HepG2 (cell line): ENCODE data around the gene NFATC2. TPM values are rescaled to one million over a fixed set of nuclear protein-coding genes. Genes with fewer than 3 reads are reported as not detected.

Experiments
- ATAC-seq: fragments of 200-7000 bp; cut with Tn5 transposase; 3 replicates; pipeline ENCODE4 v1.9.1; 2020; ENCODE audit warnings: mild to moderate bottlenecking, moderate library complexity
- BruUV-seq: library from RNA; stranded (reverse); fragments of 400-500 nt; replicated peaks from 2 replicates; lab custom pipeline; 2021; lab: Mats Ljungman, UMichigan
- CTCF ChIA-PET: fragments of 300-600 bp; formaldehyde crosslinking; extraction: SDS; loops from one replicate; lab custom pipeline; 2021; ENCODE audit warnings: low total read pairs, inconsistent platforms, low intra/inter-chr PET ratio; lab: Yijun Ruan, JAX
- POLR2A ChIA-PET: fragments of 350-600 bp; sonication (Branson Sonifier 250); formaldehyde crosslinking; loops from one replicate; lab custom pipeline; 2020; ENCODE audit warnings: antibody characterized with exemption, inconsistent platforms; lab: Yijun Ruan, JAX
- DNase-seq: peaks from one replicate; pipeline ENCODE4 v3.0.0-alpha.2; 2015; ENCODE audit warnings: low spot score
- FAIRE-seq: peaks from 3 replicates; lab custom pipeline; 2011; peaks lifted over from hg19 to GRCh38; lab: Jason Lieb, UNC
- H2AFZ ChIP-seq: one replicate; pipeline ENCODE4 v1.6.1; 2011; ENCODE audit warnings: low read length, inconsistent platforms
- H3K27ac ChIP-seq: fragments of 300-600 bp; 3 replicates; pipeline ENCODE4 v1.8.0; 2011; ENCODE audit warnings: mixed run types, mild to moderate bottlenecking, mixed read lengths, low read length, inconsistent platforms; ENCODE audit not compliant: insufficient read depth; ENCODE audit errors: extremely low read length
- H3K27me3 ChIP-seq, 2 experiments: fragments of 200-600 bp in 1 of 2; 2 replicates in 1 of 2; 3 replicates in 1 of 2; pipeline versions ENCODE4 v1.6.0 to v1.8.0; 2011; ENCODE audit warnings: low read length in 2 of 2, mild to moderate bottlenecking in 2 of 2, moderate library complexity in 2 of 2, inconsistent platforms in 1 of 2; ENCODE audit not compliant: insufficient read depth in 2 of 2, control insufficient read depth in 1 of 2
- H3K36me3 ChIP-seq, 2 experiments: fragments of 200-600 bp in 1 of 2; replicated peaks in 1 of 2; 2 replicates in 1 of 2; 3 replicates in 1 of 2; pipeline versions ENCODE4 v1.5.1 to v1.8.0; 2011; ENCODE audit warnings: low read length in 2 of 2, inconsistent platforms in 1 of 2; ENCODE audit not compliant: insufficient read depth in 2 of 2, control insufficient read depth in 1 of 2
- H3K4me1 ChIP-seq: 2 replicates; pipeline ENCODE4 v1.5.1; 2012; ENCODE audit warnings: low read length, inconsistent platforms; ENCODE audit not compliant: insufficient read depth
- H3K4me2 ChIP-seq: 2 replicates; pipeline ENCODE4 v1.6.0; 2011; ENCODE audit warnings: low read depth, low read length, inconsistent platforms
- H3K4me3 ChIP-seq, 3 experiments: fragments of 200-600 bp in 1 of 3; sonication (generic), shearing (Covaris generic) in 1 of 3; replicated peaks in 1 of 3; 2 replicates each; pipeline ENCODE4 v1.5.1; 2011 to 2016; ENCODE audit warnings: low read length in 3 of 3, inconsistent platforms in 2 of 3, low read depth in 2 of 3, mild to moderate bottlenecking in 2 of 3, control low read depth in 1 of 3, mixed read lengths in 1 of 3; ENCODE audit not compliant: insufficient read depth in 1 of 3
- H3K79me2 ChIP-seq: one replicate; pipeline ENCODE4 v1.6.1; 2011; ENCODE audit warnings: low read length, inconsistent platforms; ENCODE audit not compliant: insufficient read depth
- H3K9ac ChIP-seq: 2 replicates; pipeline ENCODE4 v1.6.0; 2011; ENCODE audit warnings: mild to moderate bottlenecking, low read depth, low read length, inconsistent platforms; ENCODE audit not compliant: insufficient read depth
- H3K9me3 ChIP-seq: 2 replicates; pipeline ENCODE4 v1.5.1; 2012; ENCODE audit warnings: mild to moderate bottlenecking, low read length
- H4K20me1 ChIP-seq: 2 replicates; pipeline ENCODE4 v1.6.0; 2011; ENCODE audit warnings: inconsistent platforms, mild to moderate bottlenecking, low read length, moderate library complexity; ENCODE audit not compliant: insufficient read depth
- CCAR2 ChIP-seq: fragments of 200-400 bp; formaldehyde crosslinking; optimal IDR thresholded peaks from 2 replicates; pipeline ENCODE3; 2018; ENCODE audit warnings: low read depth, mild to moderate bottlenecking, low read length, moderate library complexity
- MAFK ChIP-seq, 2 experiments: IDR thresholded peaks in 1 of 2; conservative IDR thresholded peaks in 1 of 2; 2 replicates each; pipeline ENCODE4 v1.6.1; 2011; ENCODE audit warnings: improper control_type of control experiment in 2 of 2, low read length in 2 of 2
- ZFP36 ChIP-seq: fragments of 150-350 bp; IDR thresholded peaks from 2 replicates; pipeline ENCODE4 v1.6.1; 2018; ENCODE audit warnings: borderline replicate concordance, low read length, low read depth; ENCODE audit not compliant: partially characterized antibody
- ZNF441 ChIP-seq: sonication (generic); formaldehyde crosslinking; IDR thresholded peaks from 2 replicates; pipeline ENCODE4 v1.7.0; 2021; ENCODE audit warnings: missing genetic modification reagents, borderline replicate concordance
- ZNF614 ChIP-seq: IDR thresholded peaks from 2 replicates; pipeline ENCODE4 v1.6.1; 2018; ENCODE audit warnings: missing biosample characterization, missing genetic modification reagents, inconsistent platforms, borderline replicate concordance
- WGBS: methylation state at CpG from one replicate; pipeline ENCODE4 v1.1.6; 2017; ENCODE audit warnings: low lambda C conversion rate; 5-methylcytosine and 5-hydroxymethylcytosine counted together
- in situ Hi-C: cut with HindIII; loops from 2 replicates; pipeline ENCODE4 v1.10.0; 2017; ENCODE audit warnings: low pct_unique_long_range_greater_than_20kb; ENCODE audit not compliant: extremely low pct_ligation_motif_present
- intact Hi-C: fragments of 100-400 bp; cut with micrococcal nuclease; formaldehyde crosslinking; loops from one replicate; pipeline ENCODE4 v1.10.0; 2022; ENCODE audit not compliant: unreplicated experiment
- polyA plus RNA-seq, 8 experiments: library from polyadenylated mRNA; depleted of rRNA in 3 of 8; stranded (reverse) in 7 of 8; unstranded in 1 of 8; fragments of >200 nt; fragmentation: Illumina TruSeq in 4 of 8; extraction: Trizol in 4 of 8; gene quantifications; 2 replicates each; pipeline versions ENCODE4 v1.2.1 to v1.2.3, GENCODE V29; 2011 to 2016; ENCODE audit warnings: low read depth in 4 of 8, missing spikeins in 1 of 8, mixed read lengths in 1 of 8; ENCODE audit not compliant: insufficient read depth in 1 of 8
- total RNA-seq, 5 experiments: library from RNA; depleted of rRNA; stranded (reverse); fragments of >200 nt; fragmentation: Illumina TruSeq; extraction: Trizol; gene quantifications; 2 replicates each; pipeline ENCODE4 v1.2.3, GENCODE V29; 2016; ENCODE audit warnings: low read depth in 1 of 5
- TF ChIP-seq, protein P1 (sequence below): IDR thresholded peaks from 2 replicates; pipeline ENCODE4 v1.6.1; 2012; ENCODE audit warnings: inconsistent platforms
- TF ChIP-seq, protein P2 (sequence below): sonication (generic); formaldehyde crosslinking; IDR thresholded peaks from 2 replicates; pipeline ENCODE4 v1.5.0; 2020; ENCODE audit warnings: mild to moderate bottlenecking, missing genetic modification reagents, borderline replicate concordance
- TF ChIP-seq, protein P3 (sequence below): sonication (generic); formaldehyde crosslinking; IDR thresholded peaks from 2 replicates; pipeline ENCODE4 v1.4.0; 2020; ENCODE audit warnings: missing genetic modification reagents
- TF ChIP-seq, protein P4 (sequence below): sonication (generic); formaldehyde crosslinking; IDR thresholded peaks from 2 replicates; pipeline ENCODE4 v1.4.0; 2020; ENCODE audit warnings: missing genetic modification reagents

The NFATC2 gene
- total and polyA plus RNA-seq, 2 of the 13 experiments (the other 11 are each of a cell fraction or from before 2014, with no cell fraction given): 1.9 to 3.3 TPM

DNA sequence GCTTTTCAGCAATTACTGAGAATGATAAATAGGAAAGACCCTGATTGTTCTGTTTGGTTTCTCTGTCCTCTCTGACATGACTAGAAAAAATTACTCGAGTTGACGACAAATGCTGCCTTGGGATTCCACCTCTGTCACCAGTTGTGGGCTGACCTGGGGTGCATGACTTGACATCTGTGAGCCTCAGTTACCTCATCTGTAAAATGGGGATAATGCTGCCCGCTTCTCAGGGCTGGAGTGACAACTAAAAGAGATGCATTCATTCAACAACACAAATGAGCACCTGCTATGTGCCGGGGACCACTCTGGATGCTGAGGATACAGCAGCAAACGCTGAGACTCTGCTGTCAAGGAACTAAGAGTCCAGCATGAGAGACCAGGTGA lies 94.8 kb downstream of the NFATC2 start (continued):
- TF ChIP-seq ZNF441: no peak

DNA sequence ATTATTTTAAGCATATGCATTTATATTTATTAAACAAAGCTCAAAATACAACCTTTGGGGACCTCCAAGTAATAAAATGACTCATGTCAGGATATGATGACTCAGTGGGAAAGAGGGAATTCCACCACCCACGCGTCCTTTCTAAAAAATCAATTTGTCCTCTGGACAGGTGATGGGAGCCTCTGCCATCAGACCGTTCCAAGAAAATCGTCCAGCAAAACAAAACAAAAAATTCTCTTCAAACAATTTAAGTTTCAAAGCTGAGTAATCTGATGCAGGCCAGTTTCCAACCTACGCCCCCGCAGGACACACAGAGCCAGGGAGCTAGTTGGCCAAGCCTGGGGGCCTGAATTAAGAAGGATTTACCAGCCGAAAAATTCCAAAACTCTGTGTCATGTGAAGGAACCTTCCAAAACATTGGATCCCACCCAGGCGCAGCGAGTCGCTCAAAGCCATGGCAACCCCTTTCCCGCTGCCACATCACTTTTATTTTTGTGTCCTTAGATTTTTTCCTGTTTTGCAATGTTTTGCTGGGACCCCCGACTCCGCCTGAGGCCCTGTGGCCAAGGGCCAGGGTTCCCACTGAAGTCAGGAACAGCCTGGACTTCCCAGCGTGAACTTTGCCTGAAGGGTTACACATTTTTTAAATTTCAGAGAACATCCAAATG lies 95.3 kb downstream of the NFATC2 start:
- intact Hi-C loops (no loop called here), in situ Hi-C loops (no loop called here)
- FAIRE-seq (no peak), ATAC-seq (peak; percentile 8; the same call in 1 of the 3 replicates), DNase-seq (peak; percentile 49)
- Histone ChIP-seq H2AFZ (no peak overlapping the region), H3K9me3 (no peaks in the 10 kb centered on the region), H3K27me3 (no peaks in the 10 kb centered on the region), H4K20me1 (peaks cover 8% of the 10 kb centered on the region; the same call in 1 of the 2 replicates), H3K4me1 (peaks cover 23% of the 10 kb centered on the region), H3K4me2 (0 out of 2 replicates have a peak overlapping the region, but pooled peaks have one; percentile 14), H3K27ac (no peak overlapping the region), H3K9ac (no peak overlapping the region), H3K36me3 (peaks cover 0 to 6% of the 10 kb centered on the region in 2 experiments; a peak in 2 of 5 replicates), H3K4me3 (no peak overlapping the region), H3K79me2 (no peaks in the 10 kb centered on the region)
- BruUV-seq: no TSS peak
- 58% methylated on average over 14 of the region's 14 CpGs for WGBS
- ChIA-PET POLR2A (interaction anchor here (1.5 kb wide), 1 partner anchor 9 kb away, joined by 6 read pairs; no protein-coding TSS in a partner anchor), CTCF (no interaction called here)
- TF ChIP-seq, protein P1, sequence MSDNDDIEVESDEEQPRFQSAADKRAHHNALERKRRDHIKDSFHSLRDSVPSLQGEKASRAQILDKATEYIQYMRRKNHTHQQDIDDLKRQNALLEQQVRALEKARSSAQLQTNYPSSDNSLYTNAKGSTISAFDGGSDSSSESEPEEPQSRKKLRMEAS: 0 out of 2 replicates have a peak, but pooled peaks have one; percentile 6
- TF ChIP-seq, protein P2, sequence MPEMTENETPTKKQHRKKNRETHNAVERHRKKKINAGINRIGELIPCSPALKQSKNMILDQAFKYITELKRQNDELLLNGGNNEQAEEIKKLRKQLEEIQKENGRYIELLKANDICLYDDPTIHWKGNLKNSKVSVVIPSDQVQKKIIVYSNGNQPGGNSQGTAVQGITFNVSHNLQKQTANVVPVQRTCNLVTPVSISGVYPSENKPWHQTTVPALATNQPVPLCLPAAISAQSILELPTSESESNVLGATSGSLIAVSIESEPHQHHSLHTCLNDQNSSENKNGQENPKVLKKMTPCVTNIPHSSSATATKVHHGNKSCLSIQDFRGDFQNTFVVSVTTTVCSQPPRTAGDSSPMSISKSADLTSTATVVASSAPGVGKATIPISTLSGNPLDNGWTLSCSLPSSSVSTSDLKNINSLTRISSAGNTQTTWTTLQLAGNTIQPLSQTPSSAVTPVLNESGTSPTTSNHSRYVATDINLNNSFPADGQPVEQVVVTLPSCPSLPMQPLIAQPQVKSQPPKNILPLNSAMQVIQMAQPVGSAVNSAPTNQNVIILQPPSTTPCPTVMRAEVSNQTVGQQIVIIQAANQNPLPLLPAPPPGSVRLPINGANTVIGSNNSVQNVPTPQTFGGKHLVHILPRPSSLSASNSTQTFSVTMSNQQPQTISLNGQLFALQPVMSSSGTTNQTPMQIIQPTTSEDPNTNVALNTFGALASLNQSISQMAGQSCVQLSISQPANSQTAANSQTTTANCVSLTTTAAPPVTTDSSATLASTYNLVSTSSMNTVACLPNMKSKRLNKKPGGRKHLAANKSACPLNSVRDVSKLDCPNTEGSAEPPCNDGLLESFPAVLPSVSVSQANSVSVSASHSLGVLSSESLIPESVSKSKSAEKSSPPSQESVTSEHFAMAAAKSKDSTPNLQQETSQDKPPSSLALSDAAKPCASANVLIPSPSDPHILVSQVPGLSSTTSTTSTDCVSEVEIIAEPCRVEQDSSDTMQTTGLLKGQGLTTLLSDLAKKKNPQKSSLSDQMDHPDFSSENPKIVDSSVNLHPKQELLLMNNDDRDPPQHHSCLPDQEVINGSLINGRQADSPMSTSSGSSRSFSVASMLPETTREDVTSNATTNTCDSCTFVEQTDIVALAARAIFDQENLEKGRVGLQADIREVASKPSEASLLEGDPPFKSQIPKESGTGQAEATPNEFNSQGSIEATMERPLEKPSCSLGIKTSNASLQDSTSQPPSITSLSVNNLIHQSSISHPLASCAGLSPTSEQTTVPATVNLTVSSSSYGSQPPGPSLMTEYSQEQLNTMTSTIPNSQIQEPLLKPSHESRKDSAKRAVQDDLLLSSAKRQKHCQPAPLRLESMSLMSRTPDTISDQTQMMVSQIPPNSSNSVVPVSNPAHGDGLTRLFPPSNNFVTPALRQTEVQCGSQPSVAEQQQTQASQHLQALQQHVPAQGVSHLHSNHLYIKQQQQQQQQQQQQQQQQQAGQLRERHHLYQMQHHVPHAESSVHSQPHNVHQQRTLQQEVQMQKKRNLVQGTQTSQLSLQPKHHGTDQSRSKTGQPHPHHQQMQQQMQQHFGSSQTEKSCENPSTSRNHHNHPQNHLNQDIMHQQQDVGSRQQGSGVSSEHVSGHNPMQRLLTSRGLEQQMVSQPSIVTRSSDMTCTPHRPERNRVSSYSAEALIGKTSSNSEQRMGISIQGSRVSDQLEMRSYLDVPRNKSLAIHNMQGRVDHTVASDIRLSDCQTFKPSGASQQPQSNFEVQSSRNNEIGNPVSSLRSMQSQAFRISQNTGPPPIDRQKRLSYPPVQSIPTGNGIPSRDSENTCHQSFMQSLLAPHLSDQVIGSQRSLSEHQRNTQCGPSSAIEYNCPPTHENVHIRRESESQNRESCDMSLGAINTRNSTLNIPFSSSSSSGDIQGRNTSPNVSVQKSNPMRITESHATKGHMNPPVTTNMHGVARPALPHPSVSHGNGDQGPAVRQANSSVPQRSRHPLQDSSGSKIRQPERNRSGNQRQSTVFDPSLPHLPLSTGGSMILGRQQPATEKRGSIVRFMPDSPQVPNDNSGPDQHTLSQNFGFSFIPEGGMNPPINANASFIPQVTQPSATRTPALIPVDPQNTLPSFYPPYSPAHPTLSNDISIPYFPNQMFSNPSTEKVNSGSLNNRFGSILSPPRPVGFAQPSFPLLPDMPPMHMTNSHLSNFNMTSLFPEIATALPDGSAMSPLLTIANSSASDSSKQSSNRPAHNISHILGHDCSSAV (CRISPR knock-in tag): 0 out of 2 replicates have a peak, but pooled peaks have one; percentile 30
- TF ChIP-seq MAFK (conservative IDR thresholded peaks at IDR 0.05 in 1 of 2, IDR thresholded peaks at IDR 0.05 in 1 of 2; ENCODE audit: low read length in 2 of 2) (peak; percentile 60 to 70), CCAR2 (no peak), ZFP36 (peak; percentile 40), ZNF614 (no peak)
- TF ChIP-seq, protein P3, sequence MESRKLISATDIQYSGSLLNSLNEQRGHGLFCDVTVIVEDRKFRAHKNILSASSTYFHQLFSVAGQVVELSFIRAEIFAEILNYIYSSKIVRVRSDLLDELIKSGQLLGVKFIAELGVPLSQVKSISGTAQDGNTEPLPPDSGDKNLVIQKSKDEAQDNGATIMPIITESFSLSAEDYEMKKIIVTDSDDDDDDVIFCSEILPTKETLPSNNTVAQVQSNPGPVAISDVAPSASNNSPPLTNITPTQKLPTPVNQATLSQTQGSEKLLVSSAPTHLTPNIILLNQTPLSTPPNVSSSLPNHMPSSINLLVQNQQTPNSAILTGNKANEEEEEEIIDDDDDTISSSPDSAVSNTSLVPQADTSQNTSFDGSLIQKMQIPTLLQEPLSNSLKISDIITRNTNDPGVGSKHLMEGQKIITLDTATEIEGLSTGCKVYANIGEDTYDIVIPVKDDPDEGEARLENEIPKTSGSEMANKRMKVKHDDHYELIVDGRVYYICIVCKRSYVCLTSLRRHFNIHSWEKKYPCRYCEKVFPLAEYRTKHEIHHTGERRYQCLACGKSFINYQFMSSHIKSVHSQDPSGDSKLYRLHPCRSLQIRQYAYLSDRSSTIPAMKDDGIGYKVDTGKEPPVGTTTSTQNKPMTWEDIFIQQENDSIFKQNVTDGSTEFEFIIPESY: peak; percentile 43; the same call in 1 of the 2 replicates
- TF ChIP-seq, protein P4, sequence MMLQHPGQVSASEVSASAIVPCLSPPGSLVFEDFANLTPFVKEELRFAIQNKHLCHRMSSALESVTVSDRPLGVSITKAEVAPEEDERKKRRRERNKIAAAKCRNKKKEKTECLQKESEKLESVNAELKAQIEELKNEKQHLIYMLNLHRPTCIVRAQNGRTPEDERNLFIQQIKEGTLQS (CRISPR knock-in tag): peak; percentile 12; the same call in 1 of the 2 replicates
